GM23338 (cell line): ENCODE measurements around the gene WNK1. TPM values are rescaled to one million over a fixed set of nuclear protein-coding genes. Genes with fewer than 3 reads are reported as not detected.

Experiments
- ATAC-seq: fragments of 200-7000 bp; cut with Tn5 transposase; 3 replicates; pipeline ENCODE4 v1.9.1; 2020
- DNase-seq: peaks from one replicate; pipeline ENCODE4 v3.0.0-alpha.2; 2015; ENCODE audit warnings: low spot score
- H2AFZ ChIP-seq: fragments of 200-600 bp; sonication (generic); 2 replicates; pipeline ENCODE4 v1.8.0; 2016; ENCODE audit warnings: antibody characterized with exemption, mild to moderate bottlenecking, moderate library complexity
- H3F3A ChIP-seq: fragments of 200-600 bp; sonication (generic); replicated peaks from 2 replicates; pipeline ENCODE4 v1.8.0; 2017; ENCODE audit warnings: antibody characterized with exemption, mixed run types, low read depth
- H3K27ac ChIP-seq: fragments of 200-600 bp; sonication (generic); 2 replicates; pipeline ENCODE4 v1.6.1; 2016; ENCODE audit warnings: low read depth
- H3K27me3 ChIP-seq: fragments of 200-600 bp; sonication (generic); 2 replicates; pipeline ENCODE4 v1.8.0; 2016; ENCODE audit warnings: mild to moderate bottlenecking, mixed run types, moderate library complexity; ENCODE audit not compliant: insufficient read depth
- H3K36me3 ChIP-seq: fragments of 200-600 bp; sonication (generic); 2 replicates; pipeline ENCODE4 v1.8.0; 2016; ENCODE audit warnings: mild to moderate bottlenecking; ENCODE audit not compliant: insufficient read depth
- H3K4me1 ChIP-seq: fragments of 200-600 bp; sonication (generic); 2 replicates; pipeline ENCODE4 v1.8.0; 2016; ENCODE audit warnings: mild to moderate bottlenecking, moderate library complexity; ENCODE audit not compliant: insufficient read depth
- H3K4me2 ChIP-seq: fragments of 200-600 bp; sonication (generic); 2 replicates; pipeline ENCODE4 v1.7.1; 2017; ENCODE audit warnings: mixed run types
- H3K4me3 ChIP-seq: fragments of 200-600 bp; sonication (generic); 2 replicates; pipeline ENCODE4 v1.6.1; 2016; ENCODE audit warnings: mixed run types
- H3K79me2 ChIP-seq: fragments of 200-600 bp; sonication (generic); replicated peaks from 2 replicates; pipeline ENCODE4 v1.8.0; 2017; ENCODE audit warnings: mild to moderate bottlenecking; ENCODE audit not compliant: insufficient read depth
- H3K9me2 ChIP-seq: fragments of 200-600 bp; sonication (generic); 2 replicates; pipeline ENCODE4 v1.8.0; 2017; ENCODE audit not compliant: insufficient read depth
- H4K20me1 ChIP-seq: fragments of 200-600 bp; sonication (generic); replicated peaks from 2 replicates; pipeline ENCODE4 v1.8.0; 2017; ENCODE audit warnings: mild to moderate bottlenecking; ENCODE audit not compliant: insufficient read depth
- H3K27ac Mint-ChIP-seq: 2 replicates; pipeline ENCODE4 v1.8.0; 2020; ENCODE audit warnings: inconsistent platforms, mild to moderate bottlenecking, moderate library complexity, mixed read lengths
- H3K27me3 Mint-ChIP-seq: 3 replicates; pipeline ENCODE4 v1.8.0; 2022; ENCODE audit warnings: low read depth, mild to moderate bottlenecking, moderate library complexity, mixed read lengths, inconsistent platforms; ENCODE audit not compliant: insufficient read depth, poor library complexity
- H3K36me3 Mint-ChIP-seq: 3 replicates; pipeline ENCODE4 v1.8.0; 2021; ENCODE audit warnings: low read depth, mild to moderate bottlenecking, inconsistent platforms, moderate library complexity, mixed read lengths
- H3K4me1 Mint-ChIP-seq: 3 replicates; pipeline ENCODE4 v1.8.0; 2020; ENCODE audit warnings: mild to moderate bottlenecking, inconsistent platforms, mixed read lengths
- H3K4me3 Mint-ChIP-seq: 3 replicates; pipeline ENCODE4 v1.8.0; 2021; ENCODE audit warnings: moderate library complexity, mild to moderate bottlenecking, inconsistent platforms, mixed read lengths
- H3K9me3 Mint-ChIP-seq: 3 replicates; pipeline ENCODE4 v1.8.0; 2020; ENCODE audit warnings: moderate library complexity, mild to moderate bottlenecking, inconsistent platforms, mixed read lengths
- CREB1 ChIP-seq: fragments of 250-450 bp; sonication (Bioruptor Pico); IDR thresholded peaks from 2 replicates; pipeline ENCODE4 v1.5.0; 2020; ENCODE audit warnings: low read depth, mild to moderate bottlenecking, moderate library complexity
- EZH2 ChIP-seq: fragments of 200-600 bp; sonication (generic); IDR thresholded peaks from one replicate; pipeline ENCODE4 v1.8.0; 2017; ENCODE audit warnings: antibody characterized with exemption, mild to moderate bottlenecking, low read depth; ENCODE audit not compliant: unreplicated experiment
- EZH2phosphoT487 ChIP-seq: fragments of 200-600 bp; sonication (generic); IDR thresholded peaks from one replicate; pipeline ENCODE4 v1.8.1; 2018; ENCODE audit warnings: antibody characterized with exemption; ENCODE audit not compliant: unreplicated experiment
- JUNB ChIP-seq: IDR thresholded peaks from one replicate; pipeline ENCODE4 v1.6.1; 2016; ENCODE audit warnings: antibody characterized with exemption; ENCODE audit not compliant: unreplicated experiment
- POLR2AphosphoS5 ChIP-seq: IDR thresholded peaks from 2 replicates; pipeline ENCODE4 v1.6.1; 2016; ENCODE audit warnings: antibody characterized with exemption, low read depth
- STAT1 ChIP-seq: IDR thresholded peaks from one replicate; pipeline ENCODE4 v1.6.1; 2016; ENCODE audit warnings: antibody characterized with exemption; ENCODE audit not compliant: unreplicated experiment
- ZNF114 ChIP-seq: fragments of 250-450 bp; sonication (Bioruptor Pico); IDR thresholded peaks from 2 replicates; pipeline ENCODE4 v1.5.0; 2020; ENCODE audit warnings: mild to moderate bottlenecking, moderate library complexity
- ZNF331 ChIP-seq: fragments of 250-450 bp; sonication (Bioruptor Pico); IDR thresholded peaks from 2 replicates; pipeline ENCODE4 v1.5.0; 2020; ENCODE audit warnings: low read depth, mild to moderate bottlenecking, moderate library complexity
- polyA plus RNA-seq: library from polyadenylated mRNA; unstranded; fragments of >200 nt; fragmentation: Nextera tagmentation; extraction: Ambion mirVana; gene quantifications from 2 replicates; pipeline ENCODE4 v1.2.1, GENCODE V29; 2016
- total RNA-seq: library from RNA; depleted of rRNA; stranded (reverse); fragments of >200 nt; shearing (Covaris generic); gene quantifications from 2 replicates; pipeline ENCODE4 v1.2.3, GENCODE V29; 2014
- TF ChIP-seq, protein P1 (sequence below): IDR thresholded peaks from 2 replicates; pipeline ENCODE4 v1.6.1; 2016; ENCODE audit warnings: antibody characterized with exemption
- TF ChIP-seq, protein P2 (sequence below), 2 experiments: fragments of 200-600 bp in 1 of 2; sonication (generic) in 1 of 2; conservative IDR thresholded peaks; 2 replicates each; pipeline versions ENCODE4 v1.5.1 to v1.6.1; 2016 to 2017; ENCODE audit warnings: antibody characterized with exemption in 2 of 2, low read depth in 2 of 2, mild to moderate bottlenecking in 2 of 2, moderate library complexity in 1 of 2
- TF ChIP-seq, protein P3 (sequence below): IDR thresholded peaks from one replicate; pipeline ENCODE4 v1.6.1; 2018; ENCODE audit warnings: antibody characterized with exemption; ENCODE audit not compliant: unreplicated experiment
- TF ChIP-seq, protein P4 (sequence below): fragments of 250-450 bp; sonication (Bioruptor Pico); IDR thresholded peaks from 2 replicates; pipeline ENCODE4 v1.5.0; 2020; ENCODE audit warnings: mild to moderate bottlenecking, moderate library complexity

WNK1 gene
- total and polyA plus RNA-seq, 2 experiments from 2014 or later, result 86.8 to 114 TPM

DNA sequence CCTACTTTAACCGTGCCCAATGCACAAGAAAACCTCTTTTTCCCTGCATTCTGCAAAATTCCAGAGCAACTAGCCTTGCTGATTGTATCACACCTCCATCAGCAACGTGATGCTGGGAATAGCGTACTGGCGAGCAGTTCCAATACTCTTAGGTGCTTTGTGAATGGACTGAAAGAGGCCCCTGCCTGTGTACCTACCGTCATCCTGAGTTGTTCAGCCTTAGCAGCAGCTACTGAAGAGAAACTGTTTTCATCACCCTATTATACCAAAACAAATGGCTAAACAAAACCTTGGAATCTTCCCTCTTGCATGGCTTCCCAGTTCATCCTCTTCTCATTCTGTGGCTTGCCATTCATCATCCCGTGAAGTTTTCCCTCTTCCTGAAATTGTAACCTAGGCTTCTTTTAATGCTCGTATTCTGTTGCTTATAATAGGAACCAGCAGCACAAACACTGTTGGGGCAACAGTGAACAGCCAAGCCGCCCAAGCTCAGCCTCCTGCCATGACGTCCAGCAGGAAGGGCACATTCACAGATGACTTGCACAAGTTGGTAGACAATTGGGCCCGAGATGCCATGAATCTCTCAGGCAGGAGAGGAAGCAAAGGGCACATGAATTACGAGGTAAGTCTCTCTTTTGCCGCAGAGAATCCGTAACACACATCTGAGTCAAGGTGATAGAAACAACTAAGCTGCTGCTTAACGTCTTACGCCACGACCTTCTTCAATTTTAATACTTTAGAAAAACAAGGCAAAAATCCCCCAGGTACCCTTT lies 155.2 kb downstream of the WNK1 start:
- H3K4me1 Mint-ChIP-seq, result peaks cover 11% of the 10 kb centered on the region; the same call in 2 of the 3 replicates
- Histone ChIP-seq H3K36me3 (peaks cover 19% of the 10 kb centered on the region; the same call in 1 of the 2 replicates), H3K4me2 (no peak overlapping the region), H2AFZ (no peak overlapping the region), H3K4me3 (no peak overlapping the region), H4K20me1 (peaks cover 16% of the 10 kb centered on the region), H3K9me2 (no peaks in the 10 kb centered on the region), H3K79me2 (no peaks in the 10 kb centered on the region), H3K4me1 (no peaks in the 10 kb centered on the region), H3K27ac (peak overlapping the region; percentile 81), H3K27me3 (no peaks in the 10 kb centered on the region), H3F3A (peaks cover 9% of the 10 kb centered on the region; the same call in 1 of the 2 replicates)
- no peak for TF ChIP-seq POLR2AphosphoS5
- no peak for TF ChIP-seq ZNF114
- no peak for TF ChIP-seq STAT1
- TF ChIP-seq, protein P1, sequence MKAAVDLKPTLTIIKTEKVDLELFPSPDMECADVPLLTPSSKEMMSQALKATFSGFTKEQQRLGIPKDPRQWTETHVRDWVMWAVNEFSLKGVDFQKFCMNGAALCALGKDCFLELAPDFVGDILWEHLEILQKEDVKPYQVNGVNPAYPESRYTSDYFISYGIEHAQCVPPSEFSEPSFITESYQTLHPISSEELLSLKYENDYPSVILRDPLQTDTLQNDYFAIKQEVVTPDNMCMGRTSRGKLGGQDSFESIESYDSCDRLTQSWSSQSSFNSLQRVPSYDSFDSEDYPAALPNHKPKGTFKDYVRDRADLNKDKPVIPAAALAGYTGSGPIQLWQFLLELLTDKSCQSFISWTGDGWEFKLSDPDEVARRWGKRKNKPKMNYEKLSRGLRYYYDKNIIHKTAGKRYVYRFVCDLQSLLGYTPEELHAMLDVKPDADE, result no peak
- TF ChIP-seq, protein P2, sequence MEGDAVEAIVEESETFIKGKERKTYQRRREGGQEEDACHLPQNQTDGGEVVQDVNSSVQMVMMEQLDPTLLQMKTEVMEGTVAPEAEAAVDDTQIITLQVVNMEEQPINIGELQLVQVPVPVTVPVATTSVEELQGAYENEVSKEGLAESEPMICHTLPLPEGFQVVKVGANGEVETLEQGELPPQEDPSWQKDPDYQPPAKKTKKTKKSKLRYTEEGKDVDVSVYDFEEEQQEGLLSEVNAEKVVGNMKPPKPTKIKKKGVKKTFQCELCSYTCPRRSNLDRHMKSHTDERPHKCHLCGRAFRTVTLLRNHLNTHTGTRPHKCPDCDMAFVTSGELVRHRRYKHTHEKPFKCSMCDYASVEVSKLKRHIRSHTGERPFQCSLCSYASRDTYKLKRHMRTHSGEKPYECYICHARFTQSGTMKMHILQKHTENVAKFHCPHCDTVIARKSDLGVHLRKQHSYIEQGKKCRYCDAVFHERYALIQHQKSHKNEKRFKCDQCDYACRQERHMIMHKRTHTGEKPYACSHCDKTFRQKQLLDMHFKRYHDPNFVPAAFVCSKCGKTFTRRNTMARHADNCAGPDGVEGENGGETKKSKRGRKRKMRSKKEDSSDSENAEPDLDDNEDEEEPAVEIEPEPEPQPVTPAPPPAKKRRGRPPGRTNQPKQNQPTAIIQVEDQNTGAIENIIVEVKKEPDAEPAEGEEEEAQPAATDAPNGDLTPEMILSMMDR (conservative IDR thresholded peaks at IDR 0.05; ENCODE audit: low read depth in 2 of 2), result no peak
- TF ChIP-seq EZH2, result no peak
- no peak for TF ChIP-seq EZH2phosphoT487
- TF ChIP-seq, protein P3, sequence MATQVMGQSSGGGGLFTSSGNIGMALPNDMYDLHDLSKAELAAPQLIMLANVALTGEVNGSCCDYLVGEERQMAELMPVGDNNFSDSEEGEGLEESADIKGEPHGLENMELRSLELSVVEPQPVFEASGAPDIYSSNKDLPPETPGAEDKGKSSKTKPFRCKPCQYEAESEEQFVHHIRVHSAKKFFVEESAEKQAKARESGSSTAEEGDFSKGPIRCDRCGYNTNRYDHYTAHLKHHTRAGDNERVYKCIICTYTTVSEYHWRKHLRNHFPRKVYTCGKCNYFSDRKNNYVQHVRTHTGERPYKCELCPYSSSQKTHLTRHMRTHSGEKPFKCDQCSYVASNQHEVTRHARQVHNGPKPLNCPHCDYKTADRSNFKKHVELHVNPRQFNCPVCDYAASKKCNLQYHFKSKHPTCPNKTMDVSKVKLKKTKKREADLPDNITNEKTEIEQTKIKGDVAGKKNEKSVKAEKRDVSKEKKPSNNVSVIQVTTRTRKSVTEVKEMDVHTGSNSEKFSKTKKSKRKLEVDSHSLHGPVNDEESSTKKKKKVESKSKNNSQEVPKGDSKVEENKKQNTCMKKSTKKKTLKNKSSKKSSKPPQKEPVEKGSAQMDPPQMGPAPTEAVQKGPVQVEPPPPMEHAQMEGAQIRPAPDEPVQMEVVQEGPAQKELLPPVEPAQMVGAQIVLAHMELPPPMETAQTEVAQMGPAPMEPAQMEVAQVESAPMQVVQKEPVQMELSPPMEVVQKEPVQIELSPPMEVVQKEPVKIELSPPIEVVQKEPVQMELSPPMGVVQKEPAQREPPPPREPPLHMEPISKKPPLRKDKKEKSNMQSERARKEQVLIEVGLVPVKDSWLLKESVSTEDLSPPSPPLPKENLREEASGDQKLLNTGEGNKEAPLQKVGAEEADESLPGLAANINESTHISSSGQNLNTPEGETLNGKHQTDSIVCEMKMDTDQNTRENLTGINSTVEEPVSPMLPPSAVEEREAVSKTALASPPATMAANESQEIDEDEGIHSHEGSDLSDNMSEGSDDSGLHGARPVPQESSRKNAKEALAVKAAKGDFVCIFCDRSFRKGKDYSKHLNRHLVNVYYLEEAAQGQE, result no peak
- TF ChIP-seq JUNB, result no peak
- TF ChIP-seq, protein P4, sequence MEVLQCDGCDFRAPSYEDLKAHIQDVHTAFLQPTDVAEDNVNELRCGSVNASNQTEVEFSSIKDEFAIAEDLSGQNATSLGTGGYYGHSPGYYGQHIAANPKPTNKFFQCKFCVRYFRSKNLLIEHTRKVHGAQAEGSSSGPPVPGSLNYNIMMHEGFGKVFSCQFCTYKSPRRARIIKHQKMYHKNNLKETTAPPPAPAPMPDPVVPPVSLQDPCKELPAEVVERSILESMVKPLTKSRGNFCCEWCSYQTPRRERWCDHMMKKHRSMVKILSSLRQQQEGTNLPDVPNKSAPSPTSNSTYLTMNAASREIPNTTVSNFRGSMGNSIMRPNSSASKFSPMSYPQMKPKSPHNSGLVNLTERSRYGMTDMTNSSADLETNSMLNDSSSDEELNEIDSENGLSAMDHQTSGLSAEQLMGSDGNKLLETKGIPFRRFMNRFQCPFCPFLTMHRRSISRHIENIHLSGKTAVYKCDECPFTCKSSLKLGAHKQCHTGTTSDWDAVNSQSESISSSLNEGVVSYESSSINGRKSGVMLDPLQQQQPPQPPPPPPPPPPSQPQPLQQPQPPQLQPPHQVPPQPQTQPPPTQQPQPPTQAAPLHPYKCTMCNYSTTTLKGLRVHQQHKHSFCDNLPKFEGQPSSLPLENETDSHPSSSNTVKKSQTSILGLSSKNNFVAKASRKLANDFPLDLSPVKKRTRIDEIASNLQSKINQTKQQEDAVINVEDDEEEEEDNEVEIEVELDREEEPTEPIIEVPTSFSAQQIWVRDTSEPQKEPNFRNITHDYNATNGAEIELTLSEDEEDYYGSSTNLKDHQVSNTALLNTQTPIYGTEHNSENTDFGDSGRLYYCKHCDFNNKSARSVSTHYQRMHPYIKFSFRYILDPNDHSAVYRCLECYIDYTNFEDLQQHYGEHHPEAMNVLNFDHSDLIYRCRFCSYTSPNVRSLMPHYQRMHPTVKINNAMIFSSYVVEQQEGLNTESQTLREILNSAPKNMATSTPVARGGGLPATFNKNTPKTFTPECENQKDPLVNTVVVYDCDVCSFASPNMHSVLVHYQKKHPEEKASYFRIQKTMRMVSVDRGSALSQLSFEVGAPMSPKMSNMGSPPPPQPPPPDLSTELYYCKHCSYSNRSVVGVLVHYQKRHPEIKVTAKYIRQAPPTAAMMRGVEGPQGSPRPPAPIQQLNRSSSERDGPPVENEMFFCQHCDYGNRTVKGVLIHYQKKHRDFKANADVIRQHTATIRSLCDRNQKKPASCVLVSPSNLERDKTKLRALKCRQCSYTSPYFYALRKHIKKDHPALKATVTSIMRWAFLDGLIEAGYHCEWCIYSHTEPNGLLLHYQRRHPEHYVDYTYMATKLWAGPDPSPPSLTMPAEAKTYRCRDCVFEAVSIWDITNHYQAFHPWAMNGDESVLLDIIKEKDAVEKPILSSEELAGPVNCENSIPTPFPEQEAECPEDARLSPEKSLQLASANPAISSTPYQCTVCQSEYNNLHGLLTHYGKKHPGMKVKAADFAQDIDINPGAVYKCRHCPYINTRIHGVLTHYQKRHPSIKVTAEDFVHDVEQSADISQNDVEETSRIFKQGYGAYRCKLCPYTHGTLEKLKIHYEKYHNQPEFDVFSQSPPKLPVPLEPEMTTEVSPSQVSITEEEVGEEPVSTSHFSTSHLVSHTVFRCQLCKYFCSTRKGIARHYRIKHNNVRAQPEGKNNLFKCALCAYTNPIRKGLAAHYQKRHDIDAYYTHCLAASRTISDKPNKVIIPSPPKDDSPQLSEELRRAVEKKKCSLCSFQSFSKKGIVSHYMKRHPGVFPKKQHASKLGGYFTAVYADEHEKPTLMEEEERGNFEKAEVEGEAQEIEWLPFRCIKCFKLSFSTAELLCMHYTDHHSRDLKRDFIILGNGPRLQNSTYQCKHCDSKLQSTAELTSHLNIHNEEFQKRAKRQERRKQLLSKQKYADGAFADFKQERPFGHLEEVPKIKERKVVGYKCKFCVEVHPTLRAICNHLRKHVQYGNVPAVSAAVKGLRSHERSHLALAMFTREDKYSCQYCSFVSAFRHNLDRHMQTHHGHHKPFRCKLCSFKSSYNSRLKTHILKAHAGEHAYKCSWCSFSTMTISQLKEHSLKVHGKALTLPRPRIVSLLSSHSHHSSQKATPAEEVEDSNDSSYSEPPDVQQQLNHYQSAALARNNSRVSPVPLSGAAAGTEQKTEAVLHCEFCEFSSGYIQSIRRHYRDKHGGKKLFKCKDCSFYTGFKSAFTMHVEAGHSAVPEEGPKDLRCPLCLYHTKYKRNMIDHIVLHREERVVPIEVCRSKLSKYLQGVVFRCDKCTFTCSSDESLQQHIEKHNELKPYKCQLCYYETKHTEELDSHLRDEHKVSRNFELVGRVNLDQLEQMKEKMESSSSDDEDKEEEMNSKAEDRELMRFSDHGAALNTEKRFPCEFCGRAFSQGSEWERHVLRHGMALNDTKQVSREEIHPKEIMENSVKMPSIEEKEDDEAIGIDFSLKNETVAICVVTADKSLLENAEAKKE, result no peak
- no peak for TF ChIP-seq CREB1 (CRISPR knock-in tag)
- TF ChIP-seq ZNF331, result no peak
- no peak overlapping the region for H3K4me3 Mint-ChIP-seq
- no peak for ATAC-seq
- no peak for DNase-seq
- no peaks in the 10 kb centered on the region for H3K9me3 Mint-ChIP-seq
- peak overlapping the region; percentile 20; the same call in 1 of the 2 replicates for H3K27ac Mint-ChIP-seq
- peaks cover 4% of the 10 kb centered on the region for H3K27me3 Mint-ChIP-seq
- H3K36me3 Mint-ChIP-seq, result peaks cover 57% of the 10 kb centered on the region
